A549 treated with ZK216348 at 1 μM for 4 hours (cell line): Measurements from ENCODE around the gene ZNF112. TPM values are rescaled to one million over a fixed set of nuclear protein-coding genes. Genes with fewer than 3 reads are reported as not detected.

Source experiments
- total RNA-seq: library from RNA; stranded (reverse); fragments of 200-300 nt; extraction: Qiagen RNA extraction; gene quantifications from 5 replicates; pipeline ENCODE4 v1.2.3, GENCODE V29; 2022; ENCODE audit warnings: low read depth

Gene ZNF112
- 1.3 to 2.2 TPM (median 2.0 TPM) in 5 replicates for total RNA-seq

DNA sequence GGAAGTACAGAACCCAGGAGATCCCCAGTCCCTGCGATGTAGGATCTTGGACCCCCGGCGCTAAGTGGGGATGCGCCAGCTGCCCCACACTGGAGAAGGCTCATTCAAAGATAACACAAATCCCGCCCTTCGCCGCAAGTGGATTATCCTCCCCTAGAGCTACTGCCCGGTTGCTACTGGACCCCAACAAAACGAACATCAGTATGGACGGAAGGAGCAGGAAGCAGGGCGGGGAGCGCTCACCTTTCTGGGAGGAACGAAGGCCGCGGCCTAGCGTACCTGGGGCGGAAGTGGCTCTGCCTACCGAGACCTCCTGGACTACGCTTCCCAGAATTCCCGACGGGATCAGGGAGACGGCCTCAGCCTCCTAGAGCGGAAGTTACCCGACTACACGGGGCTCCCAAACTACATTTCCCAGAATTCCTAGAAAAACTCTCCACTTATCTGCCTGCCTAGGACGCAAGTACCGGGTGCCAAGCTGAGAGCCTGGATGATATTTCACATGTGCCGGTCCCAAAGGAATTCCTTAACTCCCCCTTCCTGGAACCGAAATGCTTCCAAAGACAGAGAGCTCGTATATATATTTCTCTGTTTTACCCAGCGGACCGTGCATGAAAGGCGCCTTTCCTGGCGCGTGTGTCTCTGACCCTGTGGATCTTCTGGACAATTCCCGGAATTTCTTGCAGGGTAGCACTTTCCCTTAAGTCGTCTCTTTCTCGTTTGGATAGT is at the start of gene ZNF112:
ZNF112 (minus strand) TSS at position 298 of the 729 bp plus-strand sequence. CDS start 16,141 bp downstream, outside the sequence.

DNA sequence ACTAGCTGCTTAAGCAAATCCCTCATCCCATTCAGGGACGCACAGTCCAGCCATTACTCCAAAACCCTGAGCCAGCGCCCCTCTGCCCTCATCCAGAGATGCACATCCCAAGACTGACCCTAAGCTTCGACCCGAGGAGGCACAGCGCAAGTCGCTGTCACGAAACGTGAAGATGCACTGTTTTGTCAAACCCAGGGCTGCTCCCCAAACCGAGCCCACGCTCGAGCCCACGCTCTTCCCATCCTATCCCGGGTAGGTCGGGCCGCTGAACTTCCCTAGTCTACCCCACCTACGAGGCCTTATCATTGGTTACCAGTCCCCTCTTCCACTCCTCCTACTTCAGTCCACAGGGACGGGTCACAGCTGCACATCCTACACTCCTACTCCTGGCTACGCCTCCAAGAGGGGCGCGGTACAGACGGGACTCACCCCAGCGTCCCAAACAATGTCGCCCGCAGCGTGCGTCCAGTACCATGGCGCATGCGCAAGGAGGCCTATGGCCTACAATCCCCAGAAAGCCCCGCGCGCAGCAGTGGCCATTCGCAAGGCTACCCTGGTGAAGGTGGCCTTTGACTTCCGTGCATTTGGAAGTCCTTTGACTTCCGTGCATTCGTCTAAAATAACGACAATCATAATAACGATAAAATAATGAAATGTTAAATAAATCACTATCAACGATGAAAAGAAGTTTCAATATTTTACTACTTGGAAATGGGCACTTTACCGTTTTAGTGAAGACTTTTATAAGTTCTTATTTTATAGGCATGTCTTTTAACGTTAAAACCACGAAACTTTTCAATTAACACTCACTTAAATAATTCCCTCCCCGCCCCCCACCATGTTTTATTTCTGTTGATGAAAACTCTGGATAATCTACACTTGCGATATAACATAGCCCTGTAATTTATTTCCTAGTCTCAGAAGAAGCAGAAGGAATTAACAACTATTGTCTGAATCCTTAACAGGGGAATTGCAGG is 44.9 kb upstream of the ZNF112 start, which contains the start of gene ZNF285:
ZNF285 (minus strand) TSS at position 470 of the 977 bp plus-strand sequence. CDS start 4,395 bp downstream, outside the sequence.

DNA sequence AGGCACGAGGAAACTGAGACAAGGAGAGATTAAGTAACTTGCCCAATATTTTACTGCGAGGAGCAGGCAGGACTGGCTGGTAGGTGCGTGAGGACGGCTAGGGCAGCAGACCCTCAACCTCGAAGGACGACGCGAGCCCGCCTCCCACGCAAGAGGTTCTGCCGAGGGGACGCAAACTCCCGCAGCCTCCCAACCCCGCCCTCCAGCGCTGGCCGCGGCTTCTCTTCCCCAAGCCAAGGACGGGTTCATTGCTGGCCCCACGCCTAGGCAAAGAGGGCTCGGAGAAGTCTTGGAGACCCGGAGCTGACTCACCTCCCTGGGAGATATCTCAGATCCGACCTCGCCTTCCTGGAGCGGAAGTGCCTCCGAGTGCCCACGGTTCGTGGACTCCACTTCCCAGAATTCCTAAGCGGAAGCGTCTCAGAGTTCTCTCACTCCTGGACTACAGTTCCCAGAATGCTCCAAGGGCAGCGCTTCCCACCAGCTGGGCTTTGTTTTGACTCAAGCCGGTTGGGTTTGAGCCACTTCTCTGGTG is 51.8 kb downstream of the ZNF112 start, which contains the start of gene ZNF235:
ZNF235 (minus strand) TSS at position 367 of the 535 bp plus-strand sequence. CDS start 1,621 bp downstream, outside the sequence.

Other genes with a start within 250 kb of the ZNF112 start
- gene ZNF225, start 243.3 kb downstream of the ZNF112 start, total RNA-seq, result 2.6 to 5.2 TPM (median 2.9 TPM) in 5 replicates
- gene ZNF234, start 215.1 kb downstream of the ZNF112 start, total RNA-seq, result 1.6 to 3.0 TPM (median 2.6 TPM) in 5 replicates
- gene ZNF226, start 191.6 kb downstream of the ZNF112 start, total RNA-seq, result 18.9 to 29.1 TPM (median 22.7 TPM) in 5 replicates
- 9.3 to 15.1 TPM (median 10.5 TPM) in 5 replicates for gene ZNF227, start 144.1 kb downstream of the ZNF112 start, total RNA-seq
- gene ZNF233, start 96.8 kb downstream of the ZNF112 start, total RNA-seq, result 0.31 to 1.2 TPM (median 0.95 TPM) in 5 replicates
- gene ZNF235, start 51.7 kb downstream of the ZNF112 start, total RNA-seq, result 2.9 to 4.1 TPM (median 3.3 TPM) in 5 replicates
- 2.1 to 2.7 TPM (median 2.4 TPM) in 5 replicates for gene ZNF285, start 44.9 kb upstream of the ZNF112 start, total RNA-seq
- 2.1 to 4.7 TPM (median 3.0 TPM) in 5 replicates for gene ZNF229, start 91.8 kb upstream of the ZNF112 start, total RNA-seq
- 7.5 to 11.3 TPM (median 8.2 TPM) in 5 replicates for gene ZNF180, start 143.8 kb upstream of the ZNF112 start, total RNA-seq
- 0.09 to 0.11 TPM in 2 of 5 replicates, not detected in the others for gene CEACAM20, start 173.0 kb upstream of the ZNF112 start, total RNA-seq